ENCODE data around the gene CEP250.
"Not testable (repeated sequence)": the region's sequence is repeated elsewhere in the genome, so short reads cannot be mapped to it uniquely, and the experiment has no call there.

CEP250 gene

DNA sequence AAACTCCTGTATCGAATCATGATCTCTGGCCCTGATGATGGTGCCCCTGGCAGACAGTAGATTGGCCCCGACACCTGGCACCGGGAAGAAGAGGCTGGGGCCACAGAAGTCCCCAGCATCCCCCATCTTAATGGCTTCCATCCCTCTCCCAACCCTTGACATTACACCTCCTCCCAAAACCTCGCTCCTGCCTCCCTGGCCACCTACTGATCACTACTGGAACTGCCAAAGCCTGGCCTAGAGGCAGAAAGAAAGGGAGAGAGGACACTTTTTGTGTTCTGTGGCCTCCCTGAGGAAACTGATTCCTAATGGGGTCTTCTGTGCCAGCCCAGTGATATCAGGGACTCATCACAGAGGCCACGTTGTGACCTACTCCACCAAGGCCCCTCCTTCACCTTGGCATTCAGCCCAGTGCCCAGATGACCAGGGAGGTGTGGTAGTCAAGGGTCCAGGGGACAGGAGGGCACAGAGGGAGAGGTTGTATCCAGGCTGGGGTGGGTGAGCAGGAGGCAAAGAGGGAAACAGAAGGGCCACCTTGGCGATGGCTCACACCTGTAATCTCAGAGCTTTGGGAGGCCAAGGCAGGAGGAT is 68.0 kb downstream of the CEP250 start:
- DNase-seq (ENCODE audit: low spot score) = peak; percentile 39

DNA sequence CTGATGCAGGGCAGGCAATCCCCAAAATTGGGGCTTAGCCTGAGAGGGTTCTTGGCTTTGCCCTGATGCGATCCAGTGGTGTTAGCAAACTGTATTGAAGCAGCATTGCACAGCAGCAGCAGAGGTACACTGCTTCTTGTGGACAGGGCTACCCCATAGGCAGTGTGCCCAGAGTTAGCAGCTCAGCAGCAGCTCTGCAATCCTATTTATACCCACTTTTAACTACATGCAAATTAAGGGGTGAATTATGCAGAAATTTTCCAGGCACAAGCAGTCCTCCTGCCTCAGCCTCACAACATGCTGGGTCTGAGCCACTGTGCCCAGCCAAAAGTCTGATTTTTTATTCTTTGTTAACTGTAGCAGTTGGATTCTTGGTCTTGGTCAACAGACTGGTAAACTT is 70.2 kb downstream of the CEP250 start:
- no peak for DNase-seq (ENCODE audit: low spot score)

DNA sequence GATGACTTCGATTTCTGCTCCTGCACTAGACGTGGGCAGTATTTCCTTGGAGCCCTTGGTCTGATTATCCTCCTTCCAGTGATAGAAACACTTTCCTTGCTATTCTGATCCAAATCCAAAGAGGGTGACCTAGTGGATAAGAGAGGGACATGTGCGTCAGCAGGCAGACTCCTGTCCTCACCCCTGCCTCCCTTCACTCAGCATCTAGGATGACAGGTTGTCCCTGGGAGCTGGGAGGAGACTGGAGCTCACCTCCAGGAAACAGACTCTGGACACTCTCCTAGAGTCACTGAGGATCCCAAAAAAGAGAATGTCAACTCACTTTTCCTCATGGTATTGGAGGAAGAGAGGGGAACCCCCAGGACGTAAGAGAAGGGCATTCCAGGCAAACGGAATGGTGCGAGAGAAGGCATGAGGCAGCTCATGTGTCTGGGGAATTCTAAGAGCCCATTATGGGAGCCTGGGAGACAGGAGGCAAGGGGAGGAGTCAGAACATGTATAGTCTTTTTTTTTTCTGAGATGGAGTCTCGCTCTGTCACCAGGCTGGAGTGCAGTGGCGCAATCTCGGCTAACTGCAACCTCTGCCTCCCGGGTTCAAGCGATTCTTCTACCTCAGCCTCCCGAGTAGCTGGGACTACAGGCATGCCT is 71.8 kb downstream of the CEP250 start:
- DNase-seq (ENCODE audit: low spot score) = no peak

DNA sequence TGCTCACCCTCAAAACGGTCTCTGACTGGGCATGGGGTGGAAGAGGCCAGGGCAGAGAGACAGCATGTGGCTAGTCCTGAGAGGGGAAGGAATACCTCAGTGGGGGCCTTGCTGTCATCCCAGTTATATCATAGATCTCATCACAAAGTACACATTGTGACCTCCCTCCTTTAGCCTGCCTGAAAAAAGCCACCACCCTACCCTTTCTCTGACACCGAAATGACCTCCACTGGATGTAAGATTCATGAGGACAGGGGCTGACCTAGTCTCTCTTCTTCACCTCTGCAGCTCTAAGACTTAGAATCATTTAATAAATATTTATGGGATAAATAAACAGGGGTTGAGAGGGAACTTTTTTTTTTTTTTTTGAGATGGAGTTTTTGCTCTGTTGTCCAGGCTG is 74.2 kb downstream of the CEP250 start, which contains the start of gene C20orf173:
Gene C20orf173, minus strand, starts transcription at position 101 of the 400 bp plus-strand sequence. CDS start 279 bp downstream, outside the sequence.
- no peak for DNase-seq (ENCODE audit: low spot score)

DNA sequence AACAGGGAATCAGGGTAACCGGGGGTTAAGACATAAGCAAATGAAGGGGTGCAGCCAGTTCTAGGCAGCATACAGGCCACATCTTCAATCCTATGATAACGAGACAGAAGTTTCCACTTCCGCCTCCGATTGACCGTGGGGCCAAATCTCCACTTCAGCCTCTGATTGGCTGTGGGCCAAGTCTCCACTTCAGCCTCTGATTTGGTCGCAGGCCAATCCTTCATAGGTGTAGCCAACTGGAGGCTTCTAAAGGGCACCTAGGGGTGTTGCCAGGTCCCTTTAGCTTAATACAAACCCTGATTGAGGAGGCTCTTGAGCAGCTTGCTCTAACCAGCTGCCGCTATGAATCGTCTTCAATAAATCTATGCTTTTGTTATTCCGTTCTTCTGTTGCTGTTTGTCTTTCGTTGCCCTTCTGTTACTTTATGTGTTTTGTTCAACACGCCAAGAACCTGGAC is 84.4 kb downstream of the CEP250 start:
- DNase-seq (ENCODE audit: low spot score) = no peak

DNA sequence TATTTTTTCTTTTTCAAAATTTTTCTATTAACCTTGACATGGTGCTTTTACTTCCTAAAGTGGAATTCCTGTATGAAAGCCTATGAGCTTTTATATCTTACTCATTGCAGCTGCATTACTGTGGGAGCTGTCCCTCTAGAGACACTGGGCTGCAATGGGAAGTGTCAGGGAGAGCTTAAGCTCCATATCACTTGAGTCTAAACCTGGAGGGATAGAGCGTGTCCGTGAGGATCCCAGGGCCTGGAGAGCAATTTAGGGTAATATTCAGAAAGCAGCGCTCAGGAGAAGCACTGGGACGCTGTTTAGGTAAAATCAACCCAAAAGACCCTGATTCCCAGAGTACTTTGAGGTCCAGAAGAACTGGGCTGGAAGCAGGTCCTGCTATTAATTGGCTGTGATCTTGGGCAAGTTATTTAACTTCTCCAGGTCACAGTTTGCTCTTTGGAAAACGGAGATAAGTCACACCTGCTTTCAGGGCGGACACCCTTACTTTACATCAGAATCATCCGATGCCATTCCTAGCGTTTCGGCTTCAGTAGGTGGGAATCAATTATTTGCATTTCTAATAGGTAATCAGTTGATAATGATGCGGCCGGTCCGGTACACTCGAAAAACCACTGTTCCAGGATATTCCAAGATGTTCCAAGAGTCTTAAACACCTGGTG is 85.9 kb downstream of the CEP250 start:
- peak; percentile 32 for DNase-seq (ENCODE audit: low spot score)

DNA sequence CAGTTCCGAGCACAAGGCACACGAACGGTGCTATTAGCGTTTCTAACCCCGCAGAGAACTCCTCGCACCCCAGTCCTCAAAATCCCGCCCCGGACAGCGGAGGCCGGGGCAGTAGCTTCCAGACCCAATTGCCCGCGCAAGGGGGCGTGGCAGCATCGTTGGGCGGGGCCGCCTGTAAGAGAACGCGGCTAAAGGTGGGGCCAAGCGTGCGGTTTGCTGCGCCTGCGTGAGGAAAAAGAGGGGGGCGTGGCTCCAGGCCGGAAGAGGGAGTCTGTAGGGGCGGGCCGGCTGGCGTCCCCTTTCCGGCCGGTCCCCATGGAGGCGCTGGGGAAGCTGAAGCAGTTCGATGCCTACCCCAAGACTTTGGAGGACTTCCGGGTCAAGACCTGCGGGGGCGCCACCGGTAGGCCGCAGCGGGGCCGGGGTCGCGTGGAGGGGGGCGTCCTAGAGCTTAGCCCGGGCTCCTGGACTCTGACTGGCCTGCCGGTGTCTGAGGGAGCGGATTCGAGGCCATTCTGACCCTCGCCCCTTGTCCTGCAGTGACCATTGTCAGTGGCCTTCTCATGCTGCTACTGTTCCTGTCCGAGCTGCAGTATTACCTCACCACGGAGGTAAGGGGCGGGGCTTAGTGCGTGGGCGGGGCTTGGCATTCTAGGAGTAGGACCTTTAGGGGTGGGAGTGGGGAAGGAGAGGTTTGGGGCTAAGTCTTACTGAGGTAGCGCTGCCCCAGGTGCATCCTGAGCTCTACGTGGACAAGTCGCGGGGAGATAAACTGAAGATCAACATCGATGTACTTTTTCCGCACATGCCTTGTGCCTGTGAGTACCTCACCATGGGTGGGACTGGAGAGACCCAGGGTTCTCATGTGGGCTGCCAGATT is 86.6 kb downstream of the CEP250 start, which contains the start of gene ERGIC3:
Gene ERGIC3, plus strand, starts transcription at position 296 of the 880 bp plus-strand sequence. Its CDS starts 20 bp downstream, at position 316.
- peak; percentile 99 for DNase-seq (ENCODE audit: low spot score)

DNA sequence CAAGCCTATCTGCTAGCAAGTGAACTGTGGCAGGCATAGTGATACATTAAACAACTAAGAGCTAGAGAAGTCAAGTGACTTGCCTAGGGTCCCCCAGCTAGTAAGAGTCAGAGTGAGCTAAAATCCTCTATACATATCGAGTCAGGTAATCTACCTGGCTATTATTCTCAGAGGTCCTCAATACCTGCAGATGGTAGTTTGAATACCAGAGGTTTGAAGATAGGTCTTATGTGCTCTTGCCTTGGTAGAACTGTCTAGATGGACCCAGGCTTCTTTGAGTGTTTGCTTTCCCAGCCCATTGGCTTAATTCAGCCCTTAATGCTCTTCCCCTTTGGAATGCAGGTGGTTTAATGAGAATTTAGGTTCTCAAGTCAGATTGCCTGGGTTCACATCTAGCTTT is 87.6 kb downstream of the CEP250 start:
- DNase-seq (ENCODE audit: low spot score) = no peak

DNA sequence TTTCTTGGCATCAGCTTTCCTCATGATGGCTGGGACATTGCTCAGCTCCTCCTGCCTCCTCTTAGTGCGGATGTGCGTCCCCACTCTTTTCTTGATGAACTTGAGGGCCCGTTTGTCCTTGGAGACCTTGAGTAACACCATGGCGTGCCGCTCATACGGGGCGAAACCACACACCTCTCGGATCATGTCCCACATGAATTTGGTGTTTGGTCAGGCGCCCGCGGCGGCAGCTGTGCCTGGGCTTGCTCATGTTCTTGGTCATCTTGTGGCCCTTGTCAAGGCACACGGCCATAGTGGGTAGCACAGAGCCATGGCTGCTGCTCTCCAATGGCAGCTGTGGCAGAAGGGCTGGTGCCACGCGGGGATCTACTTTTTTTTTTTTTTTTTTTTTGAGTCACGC is 89.0 kb downstream of the CEP250 start:
- DNase-seq (ENCODE audit: low spot score) = no peak

DNA sequence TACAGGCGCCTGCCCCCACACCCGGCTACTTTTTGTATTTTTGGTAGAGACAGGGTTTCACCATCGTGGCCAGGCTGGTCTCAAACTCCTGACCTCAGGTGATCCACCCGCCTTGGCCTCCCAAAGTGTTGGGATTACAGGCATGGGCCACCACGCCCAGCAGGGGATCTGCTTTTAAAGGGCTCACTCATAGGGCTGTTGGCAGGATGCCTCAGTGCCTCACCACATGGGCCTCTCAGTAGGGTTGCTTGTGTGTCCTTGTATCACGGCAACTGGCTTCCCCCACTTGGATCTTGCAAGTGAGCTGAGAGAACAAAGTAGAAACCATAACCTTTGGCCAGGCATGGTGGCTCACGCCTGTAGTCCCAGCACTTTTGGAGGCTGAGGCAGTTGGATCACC is 89.5 kb downstream of the CEP250 start:
- DNase-seq (ENCODE audit: low spot score) = not testable (repeated sequence)

DNA sequence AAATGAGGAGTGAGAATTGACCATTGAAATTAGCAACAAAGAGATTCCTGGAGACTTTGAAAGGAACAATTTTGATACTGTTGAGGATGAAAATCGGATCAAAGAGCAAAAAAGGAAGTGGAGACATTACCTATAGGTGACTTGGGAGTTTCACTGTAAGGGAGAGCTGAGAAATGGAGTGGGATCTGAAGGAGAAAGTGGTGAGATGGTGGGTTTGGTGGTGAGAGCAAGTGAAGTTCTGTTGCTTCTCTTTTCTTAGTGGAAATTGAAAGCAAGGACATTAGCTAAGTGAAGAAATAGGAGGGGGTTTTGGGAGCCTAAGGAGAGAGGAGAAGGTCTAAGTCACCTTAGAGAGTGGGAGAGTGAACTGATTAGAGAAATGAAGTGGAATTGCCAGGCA is 90.7 kb downstream of the CEP250 start:
- DNase-seq (ENCODE audit: low spot score) = no peak

DNA sequence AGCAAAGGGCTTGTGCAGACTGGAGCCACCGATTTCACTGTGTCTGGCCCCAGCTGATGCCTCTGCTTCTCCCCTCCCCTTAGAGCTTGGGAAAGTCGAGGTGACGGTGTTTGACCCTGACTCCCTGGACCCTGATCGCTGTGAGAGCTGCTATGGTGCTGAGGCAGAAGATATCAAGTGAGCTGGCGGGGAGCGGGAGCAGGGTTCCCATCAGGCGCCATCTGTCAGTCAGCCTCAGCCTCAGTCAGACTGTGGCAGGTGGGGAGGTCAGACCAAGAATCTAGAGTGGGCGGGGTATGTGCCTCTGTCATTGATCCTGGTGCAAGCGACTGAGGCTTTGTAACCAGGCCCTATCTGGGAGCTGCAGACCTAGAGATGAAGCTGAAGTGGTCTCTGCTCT is 91.9 kb downstream of the CEP250 start:
- no peak for DNase-seq (ENCODE audit: low spot score)

DNA sequence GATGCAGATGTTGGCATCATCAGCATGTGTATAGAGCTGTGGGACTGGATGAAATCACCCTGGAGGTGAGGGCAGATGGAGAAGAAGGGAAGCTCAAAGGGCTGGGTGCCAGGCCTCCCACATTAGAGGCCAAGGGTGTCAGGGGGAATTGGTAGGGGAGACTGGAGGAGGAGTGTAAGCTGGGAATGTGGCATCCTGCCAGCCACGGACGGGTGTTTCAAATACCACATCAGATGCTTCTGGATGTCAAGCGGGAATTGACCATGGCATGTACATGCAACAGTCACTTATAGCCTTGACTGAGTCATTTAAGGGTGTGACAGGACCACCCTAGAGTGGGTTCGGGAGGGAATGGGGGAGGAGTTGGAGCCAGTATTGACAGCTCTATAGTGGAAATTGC is 96.1 kb downstream of the CEP250 start:
- DNase-seq (ENCODE audit: low spot score) = peak; percentile 68

DNA sequence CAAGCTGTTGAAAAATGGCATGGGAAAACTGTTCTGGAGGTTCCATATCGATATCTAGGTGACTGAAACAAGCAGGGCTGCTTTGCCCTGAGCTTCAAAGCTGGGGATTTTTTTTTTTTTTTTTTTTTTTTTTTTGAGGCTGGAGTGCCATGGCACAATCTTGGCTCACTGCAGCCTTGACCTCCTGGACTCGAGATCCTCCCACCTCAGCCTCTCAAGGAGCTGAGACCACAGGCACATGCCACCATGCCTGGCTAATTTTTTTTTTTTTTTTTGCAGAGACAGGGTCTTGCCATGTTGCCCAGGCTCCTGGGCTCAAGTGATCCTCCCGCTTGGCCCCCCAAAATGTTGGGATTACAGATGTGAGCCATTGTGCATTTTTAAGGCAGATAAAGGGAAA is 97.5 kb downstream of the CEP250 start:
- DNase-seq (ENCODE audit: low spot score) = no peak

DNA sequence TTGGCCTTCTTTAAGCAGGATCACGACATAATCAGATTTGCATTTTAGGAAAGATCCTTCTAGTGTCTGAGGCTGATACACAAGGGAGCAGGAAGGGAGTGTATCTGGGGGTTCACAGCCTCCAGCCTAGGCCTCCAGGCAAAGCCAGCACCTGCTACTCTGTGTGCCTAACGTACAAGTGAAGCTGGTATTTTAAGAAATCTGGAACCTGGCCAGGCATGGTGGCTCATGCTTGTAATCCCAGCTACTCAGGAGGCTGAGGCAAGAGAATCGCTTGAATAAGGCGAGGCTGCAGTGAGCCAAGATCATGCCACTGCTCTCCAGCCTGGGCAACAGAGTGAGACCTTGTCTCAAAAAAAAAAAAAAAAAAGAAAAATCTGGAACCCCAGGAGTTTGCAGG is 100.1 kb downstream of the CEP250 start:
- not testable (repeated sequence) for DNase-seq (ENCODE audit: low spot score)

DNA sequence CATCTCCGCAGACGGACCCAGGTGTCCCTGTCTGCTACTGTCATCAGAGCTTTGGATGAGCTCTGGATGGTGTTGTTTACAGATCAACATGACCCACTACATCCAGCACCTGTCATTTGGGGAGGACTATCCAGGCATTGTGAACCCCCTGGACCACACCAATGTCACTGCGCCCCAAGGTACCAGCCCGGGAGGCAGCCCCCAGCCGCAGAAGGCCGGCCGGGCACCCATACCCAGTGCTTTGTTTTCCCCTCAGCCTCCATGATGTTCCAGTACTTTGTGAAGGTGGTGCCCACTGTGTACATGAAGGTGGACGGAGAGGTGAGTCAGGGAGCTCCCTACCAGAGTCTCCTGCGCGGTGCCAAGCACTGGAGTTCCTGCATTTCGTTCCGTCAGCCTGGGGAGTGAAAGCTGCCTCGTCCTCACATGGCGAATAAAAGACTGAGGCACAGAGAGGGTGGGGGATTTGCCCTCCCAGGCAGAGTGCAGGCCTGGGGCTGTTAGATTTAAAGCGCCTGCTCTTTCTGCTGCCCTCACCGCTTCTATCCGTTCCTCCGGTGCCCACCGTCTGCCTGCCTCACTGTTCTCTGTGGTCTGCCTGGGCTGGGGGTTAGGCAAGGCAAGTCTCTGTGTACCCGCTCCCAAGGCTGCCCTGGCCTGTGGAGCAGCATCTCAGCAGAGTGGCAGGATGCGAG is 100.7 kb downstream of the CEP250 start:
- no peak for DNase-seq (ENCODE audit: low spot score)

DNA sequence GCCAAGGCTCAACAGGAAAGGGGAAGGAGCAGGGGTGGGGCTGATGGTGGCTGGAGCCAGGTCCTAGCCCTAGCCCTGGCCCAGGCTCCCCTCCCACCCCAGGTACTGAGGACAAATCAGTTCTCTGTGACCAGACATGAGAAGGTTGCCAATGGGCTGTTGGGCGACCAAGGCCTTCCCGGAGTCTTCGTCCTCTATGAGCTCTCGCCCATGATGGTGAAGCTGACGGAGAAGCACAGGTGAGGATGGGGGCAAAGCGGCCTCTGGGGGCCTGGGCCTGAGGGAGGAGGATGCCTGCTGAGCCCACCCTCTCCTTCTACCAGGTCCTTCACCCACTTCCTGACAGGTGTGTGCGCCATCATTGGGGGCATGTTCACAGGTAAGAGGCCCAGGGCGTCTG is 101.5 kb downstream of the CEP250 start:
- DNase-seq (ENCODE audit: low spot score) = no peak

DNA sequence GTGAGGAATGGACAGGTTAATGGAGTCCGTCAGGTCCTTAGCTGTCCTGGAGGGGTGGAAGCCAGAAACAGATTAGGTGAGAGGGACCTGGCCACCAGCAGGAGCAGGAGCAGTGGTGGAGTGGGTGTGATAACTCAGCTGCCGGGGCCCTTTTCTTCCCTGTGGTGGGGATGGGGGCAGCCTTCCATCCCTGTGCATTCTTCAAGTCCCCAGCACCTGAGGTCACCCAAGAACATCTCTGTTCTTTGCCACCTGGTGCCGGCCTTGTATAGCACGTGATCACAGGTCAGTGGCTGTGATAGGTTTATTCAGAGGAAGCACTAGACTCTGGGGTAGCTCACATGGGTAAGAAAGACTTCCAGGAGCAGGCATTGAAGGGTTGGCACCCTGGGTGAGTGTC is 103.1 kb downstream of the CEP250 start:
- DNase-seq (ENCODE audit: low spot score) = no peak

DNA sequence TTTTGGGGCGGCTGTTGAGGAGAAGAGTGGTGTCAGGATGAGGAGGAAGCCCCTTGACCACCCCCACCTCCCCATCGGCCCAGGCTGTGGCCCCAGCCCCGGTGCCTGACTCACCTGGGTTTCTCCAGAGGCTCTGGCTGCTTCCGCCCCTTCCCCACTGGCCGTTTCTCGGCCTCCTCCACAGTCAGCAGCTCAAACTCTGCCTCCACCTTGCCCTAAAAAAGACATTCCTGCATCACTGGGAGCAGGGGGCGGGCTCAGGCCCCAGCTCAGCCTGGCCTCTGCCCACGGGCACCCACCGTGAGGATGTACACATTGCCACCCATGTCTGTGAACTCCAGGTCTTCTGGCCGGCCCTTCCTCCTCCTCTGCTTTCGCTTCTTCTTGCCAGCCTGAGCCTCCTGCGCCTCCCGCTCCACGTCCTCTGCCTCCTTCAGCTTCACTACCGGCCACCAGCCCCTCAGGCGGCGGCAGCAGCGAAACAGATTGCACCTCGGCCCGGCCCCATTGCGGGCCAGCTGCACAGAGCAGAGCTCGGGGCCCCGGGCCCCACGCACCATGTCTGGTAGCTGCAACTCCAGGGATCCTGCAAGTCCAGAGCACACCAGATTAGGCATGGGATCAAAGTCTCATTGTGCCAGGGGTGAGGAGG is 103.8 kb downstream of the CEP250 start:
- no peak for DNase-seq (ENCODE audit: low spot score)

DNA sequence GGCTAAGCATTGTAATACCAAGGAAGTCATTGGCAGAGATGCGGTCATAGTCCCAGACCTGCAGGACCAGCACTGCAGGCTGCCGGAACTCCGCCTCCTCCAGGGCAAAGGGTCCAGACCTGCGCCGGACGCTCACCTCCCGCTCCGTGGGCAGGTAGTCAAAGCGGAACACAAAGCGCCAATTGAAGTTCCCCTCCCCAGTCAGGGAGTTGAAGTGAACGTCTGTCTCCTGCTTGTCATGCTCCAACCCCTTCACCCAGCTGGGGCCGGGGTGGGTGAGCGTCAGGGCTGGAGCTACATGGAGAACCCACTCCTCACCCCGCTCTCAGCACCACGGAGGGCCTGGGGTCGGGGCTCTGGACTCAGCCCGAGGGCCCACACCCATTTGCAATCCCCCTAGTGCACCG is 104.7 kb downstream of the CEP250 start:
- DNase-seq (ENCODE audit: low spot score) = no peak

DNA sequence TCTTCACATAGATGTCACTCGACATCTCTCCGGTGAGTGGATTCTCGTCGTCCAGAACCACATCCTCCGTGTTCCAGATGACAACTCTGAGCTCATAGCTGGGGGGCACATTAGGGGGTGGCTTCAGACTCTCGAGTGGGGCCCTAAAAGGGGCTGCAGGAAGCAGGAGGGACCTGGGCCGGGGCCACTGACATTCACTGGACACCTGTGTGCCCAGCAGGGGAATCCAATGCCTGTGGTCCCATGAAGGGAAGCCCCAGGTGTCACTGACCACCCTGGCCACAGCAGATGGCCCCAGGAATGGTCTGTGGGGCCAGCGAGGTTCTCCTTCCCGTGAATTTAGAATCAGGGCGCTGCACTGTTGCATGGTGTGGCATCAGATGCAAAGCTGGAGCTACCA is 105.1 kb downstream of the CEP250 start:
- no peak for DNase-seq (ENCODE audit: low spot score)
